Hepatocyte (in vitro differentiated cells): ENCODE data around the gene ABL1.

ENCODE experiments used
- CTCF ChIP-seq: fragments of 200-600 bp; sonication (generic); IDR thresholded peaks from 2 replicates; pipeline ENCODE4 v1.5.1; 2016; ENCODE audit warnings: antibody characterized with exemption, mild to moderate bottlenecking; ENCODE audit not compliant: poor library complexity
- EZH2 ChIP-seq: fragments of 200-600 bp; sonication (generic); IDR thresholded peaks from 2 replicates; pipeline ENCODE4 v1.6.1; 2016; ENCODE audit warnings: antibody characterized with exemption, mild to moderate bottlenecking, borderline replicate concordance
- EZH2phosphoT487 ChIP-seq: fragments of 200-600 bp; sonication (generic); IDR thresholded peaks from one replicate; pipeline ENCODE4 v1.6.1; 2018; ENCODE audit warnings: antibody characterized with exemption, mild to moderate bottlenecking, low read depth, moderate library complexity; ENCODE audit not compliant: unreplicated experiment, severe bottlenecking

GRCh38 chr9:130934702-130935647 is 99.9 kb downstream of the ABL1 start:
- TF ChIP-seq CTCF (no peak), EZH2 (no peak), EZH2phosphoT487 (no peak)
